ENCODE data around the gene TXNRD1.
"Not testable (repeated sequence)": the region's sequence is repeated elsewhere in the genome, so short reads cannot be mapped to it uniquely, and the experiment has no call there.

TXNRD1 gene

DNA sequence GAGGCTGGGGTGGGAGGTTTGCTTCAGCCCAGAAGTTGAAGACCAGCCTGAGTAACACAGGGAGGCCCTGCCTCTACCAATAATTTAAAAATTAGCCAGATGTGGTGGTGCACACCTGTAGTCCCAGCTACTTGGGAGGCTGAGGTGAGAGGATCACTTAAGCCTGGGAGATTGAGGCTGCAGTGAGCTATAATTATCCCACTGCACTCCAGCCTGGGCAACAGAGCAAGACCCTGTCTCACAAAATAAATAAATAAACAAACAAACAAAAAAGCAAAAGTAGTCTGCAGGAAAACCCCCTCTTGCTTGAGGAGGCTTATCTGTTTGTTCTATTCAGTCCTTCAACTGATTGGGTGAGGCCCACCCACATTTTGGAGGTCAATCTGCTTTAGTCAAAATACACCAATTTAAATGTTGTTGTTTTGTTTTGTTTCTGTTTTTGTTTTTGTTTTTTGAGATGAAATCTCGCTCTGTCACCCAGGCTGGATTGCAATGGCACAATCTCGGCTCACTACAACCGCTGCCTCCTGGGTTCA, 24.9 kb upstream of the TXNRD1 start:
- DNase-seq (ENCODE audit: low read depth in 3 of 3) = no peak

DNA sequence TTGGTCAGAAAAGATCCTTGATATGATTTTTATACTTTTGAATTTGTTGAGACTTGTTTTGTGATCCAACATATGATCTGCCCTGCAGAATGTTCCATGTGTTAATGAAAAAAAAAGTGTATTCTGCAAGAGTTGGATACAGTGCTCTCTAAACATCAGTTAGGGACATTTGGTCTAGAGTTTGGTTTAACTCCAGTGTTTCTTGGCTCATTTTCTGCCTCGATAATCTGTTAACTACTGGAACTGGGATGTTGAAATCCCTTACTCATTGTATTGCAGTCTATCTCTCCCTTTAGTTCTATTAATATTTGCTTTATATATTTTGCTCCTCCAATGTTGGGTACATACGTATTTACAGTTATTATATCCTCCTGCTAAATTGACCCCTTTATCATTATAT, 18.3 kb upstream of the TXNRD1 start:
- DNase-seq (ENCODE audit: low read depth in 3 of 3) = no peak

DNA sequence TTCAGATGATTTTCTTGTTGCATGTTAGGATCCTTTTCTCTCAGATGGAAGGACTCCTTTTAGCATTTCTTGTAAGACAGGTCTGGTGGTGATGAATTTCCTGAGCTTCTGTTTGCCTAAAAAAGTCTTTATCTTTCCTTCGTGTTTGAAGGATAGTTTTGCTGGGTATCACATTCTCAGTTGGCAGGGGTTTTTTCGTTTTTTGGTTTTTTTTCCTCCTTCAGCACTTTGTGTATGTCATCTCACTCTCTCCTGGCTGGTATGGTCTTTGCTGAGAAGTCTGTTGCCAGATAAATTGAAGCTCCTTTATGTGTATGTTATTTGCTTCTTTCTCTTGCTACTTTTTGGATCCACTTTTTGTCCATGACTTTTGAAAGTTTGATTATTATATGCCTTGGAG, 15.6 kb upstream of the TXNRD1 start:
- DNase-seq (ENCODE audit: low read depth in 3 of 3) = no peak

DNA sequence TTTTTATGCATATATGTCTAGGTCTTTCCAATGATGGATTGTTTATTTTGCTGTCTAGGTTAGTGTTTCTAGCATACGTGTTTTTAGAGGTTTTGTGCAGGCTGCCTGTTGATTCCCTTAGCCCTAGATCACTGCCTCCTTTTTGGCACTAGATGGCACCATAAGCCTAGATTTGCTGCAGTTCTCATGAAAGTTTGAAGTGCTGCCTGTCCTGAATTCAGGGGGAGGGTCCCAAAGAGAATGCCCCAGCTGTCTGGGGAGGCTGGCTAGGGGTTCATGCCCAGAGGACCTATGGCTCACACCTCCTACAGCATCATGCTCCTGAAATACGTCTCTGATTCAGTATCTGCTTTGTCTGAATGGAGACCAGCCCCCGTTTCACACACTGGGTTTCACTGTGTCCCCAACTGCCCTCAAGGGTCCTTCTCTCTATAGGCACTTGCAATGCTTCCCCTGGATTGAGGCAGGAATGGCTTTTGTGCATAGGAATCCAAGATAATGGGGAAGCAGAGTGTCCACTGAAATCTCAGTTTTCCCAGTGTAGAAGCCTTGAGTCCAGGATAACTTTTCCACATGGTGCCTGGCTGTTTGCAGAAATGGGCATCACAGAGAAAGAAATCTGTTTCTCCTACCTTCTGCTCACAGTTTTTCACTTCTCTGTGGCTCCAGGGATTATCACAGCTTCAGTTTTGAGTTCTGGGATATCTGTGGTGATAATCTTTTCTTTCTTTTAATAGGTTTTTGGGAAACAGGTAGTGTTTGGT, 14.2 kb upstream of the TXNRD1 start:
- peak in 2 of 3 experiments; percentile 13 to 17 for DNase-seq (ENCODE audit: low read depth in 3 of 3)

DNA sequence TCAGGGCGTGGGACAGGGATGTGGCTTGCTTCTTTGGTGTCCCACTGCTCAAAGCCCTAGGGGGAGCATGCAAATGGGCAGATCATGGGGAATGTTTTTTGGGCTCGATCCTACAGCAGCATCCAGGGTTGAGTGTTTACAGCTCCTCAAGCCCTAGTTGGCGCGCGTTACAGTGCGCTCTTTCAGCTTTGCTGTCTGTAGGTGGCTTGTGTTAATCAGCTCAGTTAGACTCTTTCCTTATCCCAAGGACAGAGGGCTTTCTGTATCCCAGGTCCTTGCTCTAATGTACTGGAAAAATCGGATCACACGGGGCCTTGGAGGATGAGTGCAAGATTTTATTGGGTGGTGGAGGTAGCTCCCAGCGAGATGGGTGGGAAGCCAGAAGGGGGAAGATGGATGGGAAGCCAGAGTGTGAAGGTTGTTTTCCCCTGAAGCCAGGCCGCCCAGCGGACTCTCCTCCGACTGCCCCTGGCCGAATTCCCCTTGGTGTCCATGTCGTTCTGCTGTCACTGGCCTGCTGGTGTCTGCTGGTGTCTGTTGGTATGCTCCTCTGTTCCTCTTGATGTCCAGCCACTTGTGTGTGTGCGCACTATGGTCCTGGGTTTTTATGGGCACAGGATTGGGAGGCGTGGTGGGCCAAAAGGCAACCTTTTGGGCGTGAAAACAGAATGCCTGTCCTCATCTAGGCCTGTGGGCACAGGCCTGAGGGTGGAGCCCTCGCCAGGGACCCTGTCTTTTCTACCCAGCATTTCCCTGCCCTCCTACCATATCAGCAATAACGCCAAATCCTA, 10.7 kb upstream of the TXNRD1 start:
- no peak for DNase-seq (ENCODE audit: low read depth in 3 of 3)

DNA sequence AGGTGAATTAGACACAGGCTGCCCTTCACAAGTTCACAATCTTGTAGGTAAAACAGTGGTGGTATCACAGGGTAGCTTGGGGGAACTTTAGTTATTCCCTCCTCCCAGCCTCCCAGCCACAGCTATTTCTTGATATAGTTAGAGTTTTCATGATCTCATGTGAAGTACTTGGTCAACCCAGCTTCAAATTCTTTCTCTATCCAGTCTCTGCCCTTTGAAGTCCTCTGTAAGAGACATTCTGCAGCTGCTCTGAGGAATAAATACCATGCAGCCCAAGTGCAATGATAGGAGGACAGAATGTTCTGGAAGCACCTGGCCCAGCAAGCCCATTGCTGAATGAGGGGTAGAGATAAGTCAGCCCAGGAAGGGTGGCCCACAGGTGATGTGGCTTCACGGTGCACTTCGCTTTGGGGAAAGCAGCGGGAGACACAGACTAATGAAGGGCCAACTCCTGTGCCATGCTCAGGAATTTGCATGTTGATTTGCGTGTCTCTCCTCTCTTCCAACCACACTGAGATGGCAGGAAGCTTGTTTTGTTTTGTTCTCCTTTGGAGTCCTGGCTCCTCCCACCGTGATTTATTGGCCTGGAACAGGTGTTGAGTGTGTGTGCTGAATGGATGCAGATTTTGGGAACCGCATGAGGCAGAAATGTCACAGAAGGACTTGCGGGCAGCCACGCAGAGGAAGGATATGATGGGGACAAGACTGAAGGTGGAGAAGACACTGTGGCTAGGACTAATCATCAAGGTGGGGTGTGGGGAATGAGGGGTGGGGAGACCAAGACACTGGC, 8.0 kb upstream of the TXNRD1 start:
- no peak for DNase-seq (ENCODE audit: low read depth in 3 of 3)

DNA sequence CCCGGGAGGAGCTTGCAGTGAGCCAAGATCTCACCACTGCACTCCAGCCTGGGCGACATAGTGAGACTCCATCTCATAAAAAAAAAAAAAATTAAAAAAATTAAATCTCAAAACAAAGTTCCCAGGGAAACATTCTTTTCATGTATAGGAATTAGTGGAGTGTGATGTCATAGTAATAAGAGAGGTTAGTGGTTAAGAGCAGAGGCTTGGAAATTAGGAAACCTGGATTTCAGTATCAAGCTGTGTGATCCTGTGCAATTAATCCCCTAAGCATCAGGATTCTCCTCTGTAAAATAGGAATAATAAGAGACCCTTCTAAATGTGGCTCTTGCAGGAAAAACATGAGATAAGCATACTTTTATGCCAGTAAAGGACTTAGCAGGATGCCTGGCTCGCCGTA, 3.1 kb upstream of the TXNRD1 start:
- DNase-seq (ENCODE audit: low read depth in 3 of 3) = no peak

DNA sequence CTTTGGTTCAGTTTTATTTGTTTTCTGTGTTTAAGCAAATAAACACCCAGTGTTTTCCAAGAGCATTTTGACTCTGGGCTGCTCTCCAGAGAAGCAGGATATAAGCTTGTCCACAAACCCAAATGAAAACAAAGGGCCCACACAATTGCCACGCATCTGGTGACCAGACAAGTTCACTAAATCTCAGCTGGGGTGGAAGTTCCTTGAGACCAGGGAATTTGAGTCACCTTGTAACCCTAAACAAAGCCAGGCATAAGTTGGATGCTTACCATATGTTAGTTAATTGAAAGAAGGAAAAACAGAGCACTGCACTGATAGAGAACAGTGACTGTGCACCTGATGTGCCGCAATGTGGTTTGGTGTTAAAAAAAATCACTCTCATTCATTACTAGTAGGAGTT, 1.6 kb upstream of the TXNRD1 start:
- no peak for DNase-seq (ENCODE audit: low read depth in 3 of 3)

DNA sequence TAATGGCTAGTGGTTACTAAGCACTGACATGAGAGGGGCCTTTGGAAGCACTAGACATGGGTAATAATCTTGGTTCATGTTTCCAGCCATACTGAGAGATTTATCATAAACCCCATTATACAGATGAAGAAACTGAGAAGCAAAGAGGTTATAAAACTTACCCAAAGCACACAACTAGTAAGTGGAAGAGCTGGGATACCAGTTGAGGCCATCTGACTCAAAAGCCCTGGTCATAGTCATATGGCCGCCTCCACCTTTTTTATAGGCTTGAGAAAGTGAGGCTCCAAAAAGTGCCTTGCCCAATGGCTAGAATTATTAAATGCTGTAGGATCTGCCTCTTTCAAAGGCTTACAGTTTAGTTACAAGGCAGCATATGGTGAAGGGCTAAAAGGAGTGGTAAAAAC, 944 bp downstream of the TXNRD1 start:
- no peak for DNase-seq (ENCODE audit: low read depth in 3 of 3)

DNA sequence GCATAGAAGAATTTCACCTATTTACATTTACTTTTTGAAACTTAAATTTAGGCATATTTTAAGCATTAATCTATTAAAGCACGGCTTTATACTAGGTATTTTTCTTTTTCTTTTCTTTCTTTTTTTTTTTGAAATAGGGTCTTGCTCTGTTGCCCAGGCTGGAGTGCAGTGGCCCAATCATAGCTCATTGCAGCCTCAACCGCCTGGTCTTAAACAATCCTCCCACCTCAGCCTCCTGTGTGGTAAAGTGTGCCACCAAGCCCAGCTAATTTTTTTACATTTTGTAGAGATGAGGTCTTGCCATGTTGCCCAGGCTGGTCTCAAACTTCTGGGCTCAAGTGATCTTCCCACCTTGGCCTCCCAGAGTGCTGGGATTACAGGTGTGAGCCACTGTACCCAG, 2.9 kb downstream of the TXNRD1 start:
- DNase-seq (ENCODE audit: low read depth in 3 of 3) = not testable (repeated sequence)

DNA sequence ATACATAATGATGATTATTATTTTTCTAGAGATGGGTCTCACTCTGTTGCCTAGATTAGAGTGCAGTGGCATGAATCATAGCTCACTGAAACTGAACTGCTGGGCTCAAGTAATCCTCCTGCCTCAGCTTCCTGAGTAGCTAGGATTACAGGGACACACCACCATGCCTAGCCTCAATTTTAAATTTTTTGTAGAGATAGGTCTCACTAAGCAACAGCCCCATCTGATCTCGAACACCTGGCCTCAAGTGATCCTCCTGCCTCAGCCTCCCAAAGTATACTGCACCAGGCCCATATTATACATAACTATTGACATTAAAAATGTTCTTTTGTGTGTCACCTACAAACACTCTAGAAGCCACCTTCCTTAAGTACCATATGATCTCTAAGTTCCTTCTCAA, 3.4 kb downstream of the TXNRD1 start:
- DNase-seq (ENCODE audit: low read depth in 3 of 3) = no peak

DNA sequence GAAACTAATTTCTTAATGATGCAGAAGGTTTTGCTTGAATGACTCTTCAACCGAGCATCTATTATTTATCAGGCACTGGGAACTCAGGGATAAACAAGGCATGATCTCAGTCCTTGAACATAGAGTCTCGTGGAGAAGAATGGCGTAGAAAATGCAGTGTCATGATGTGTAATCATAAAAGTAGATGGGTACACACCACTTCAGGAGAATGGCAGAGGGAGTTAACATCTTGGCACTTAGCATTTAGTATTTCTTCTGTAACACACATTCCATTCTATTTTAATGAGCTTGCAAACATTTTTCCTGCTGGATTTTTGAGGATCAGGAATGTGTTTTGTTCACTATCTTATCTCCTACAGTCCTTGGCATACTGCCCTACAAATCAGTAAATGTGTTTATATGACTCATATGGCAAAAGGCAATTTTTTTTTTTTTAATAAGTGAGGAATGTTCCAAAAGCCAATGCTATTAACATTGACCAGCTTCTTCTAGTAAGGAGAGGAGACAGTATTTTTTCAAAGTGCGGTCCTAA, 3.8 kb downstream of the TXNRD1 start:
- DNase-seq (ENCODE audit: low read depth in 3 of 3) = no peak

DNA sequence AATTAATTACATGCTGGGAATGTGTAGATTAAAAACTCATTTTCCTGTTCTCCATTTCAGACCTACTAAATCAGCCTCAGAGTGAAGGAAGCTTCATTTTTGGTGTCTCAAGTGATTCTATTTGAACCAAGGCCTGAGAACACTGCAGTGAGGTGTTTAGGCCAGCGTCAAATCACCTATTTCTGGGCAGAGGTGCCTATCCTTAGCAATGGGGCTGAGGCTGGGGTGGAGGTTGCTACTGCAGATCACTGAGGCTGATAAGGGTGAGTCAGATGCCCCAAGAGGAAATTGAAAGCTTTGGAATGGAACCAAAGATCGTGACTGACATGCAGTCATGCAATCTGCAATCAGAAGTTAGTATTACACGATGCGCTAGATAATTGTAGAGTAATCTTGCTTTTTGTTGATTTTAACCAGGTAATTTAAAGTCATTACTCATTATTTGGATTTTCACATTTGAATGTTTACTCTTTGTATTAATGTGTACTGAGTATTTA, 4.4 kb downstream of the TXNRD1 start:
- DNase-seq (ENCODE audit: low read depth in 3 of 3) = peak; percentile 25 to 51 (median 32)

DNA sequence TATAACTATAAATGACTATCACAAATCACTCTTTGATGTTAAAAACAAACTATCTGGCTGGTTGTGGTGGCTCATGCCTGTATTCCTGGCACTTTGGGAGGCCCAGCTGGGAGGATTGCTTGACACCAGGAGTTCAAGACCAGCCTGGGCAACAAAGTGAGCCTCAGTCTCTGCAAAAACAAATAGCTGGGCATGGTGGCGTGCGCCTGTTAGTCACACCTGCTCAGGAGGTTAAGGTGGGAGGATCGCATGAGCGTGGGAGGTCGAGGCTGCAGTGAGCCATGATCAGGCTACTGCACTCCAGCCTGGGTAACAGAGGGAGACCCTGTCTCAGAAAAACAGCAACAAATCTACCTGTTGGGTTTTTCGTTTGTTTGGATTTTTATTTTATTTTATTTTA, 5.4 kb downstream of the TXNRD1 start:
- peak in 1 of 3 experiments; percentile 19 for DNase-seq (ENCODE audit: low read depth in 3 of 3)

DNA sequence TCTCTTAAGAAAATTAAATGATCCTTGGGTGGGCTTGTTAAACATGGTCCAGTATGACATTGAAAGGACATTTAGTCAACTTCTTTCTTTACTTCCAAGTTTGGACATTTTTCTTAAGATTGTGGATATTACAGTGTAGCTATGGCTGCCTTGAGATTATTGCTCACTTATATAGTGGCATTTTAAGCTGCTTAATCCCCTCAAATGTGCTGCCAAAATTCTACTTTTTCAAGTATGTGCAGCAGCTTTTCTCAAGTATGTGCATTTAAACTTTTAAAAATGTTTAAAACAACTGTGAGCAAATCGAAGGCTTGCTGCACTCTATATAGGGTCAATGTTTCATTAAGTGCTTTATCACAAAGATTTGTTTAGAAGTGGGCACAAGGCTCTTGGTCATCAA, 7.4 kb downstream of the TXNRD1 start:
- no peak for DNase-seq (ENCODE audit: low read depth in 3 of 3)

DNA sequence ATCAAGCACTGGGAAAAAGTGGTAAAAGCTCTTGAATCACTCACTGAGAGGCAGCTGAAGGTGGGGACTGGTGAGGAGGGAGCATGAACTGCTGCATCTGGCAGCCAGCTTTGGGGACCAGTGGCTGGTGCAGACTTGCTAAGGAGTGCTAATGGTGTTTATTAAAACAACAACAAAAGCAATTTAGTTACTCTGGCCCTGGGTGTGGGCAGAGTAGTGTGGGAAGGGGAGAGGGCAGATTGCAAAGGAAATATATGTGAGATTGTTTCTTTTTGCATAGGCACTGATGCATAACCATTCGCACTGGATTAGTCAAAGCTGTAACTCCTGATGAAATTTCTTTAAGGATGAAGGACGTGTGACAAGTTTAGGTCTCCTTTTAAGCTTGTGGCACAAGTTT, 8.1 kb downstream of the TXNRD1 start:
- DNase-seq (ENCODE audit: low read depth in 3 of 3) = no peak

DNA sequence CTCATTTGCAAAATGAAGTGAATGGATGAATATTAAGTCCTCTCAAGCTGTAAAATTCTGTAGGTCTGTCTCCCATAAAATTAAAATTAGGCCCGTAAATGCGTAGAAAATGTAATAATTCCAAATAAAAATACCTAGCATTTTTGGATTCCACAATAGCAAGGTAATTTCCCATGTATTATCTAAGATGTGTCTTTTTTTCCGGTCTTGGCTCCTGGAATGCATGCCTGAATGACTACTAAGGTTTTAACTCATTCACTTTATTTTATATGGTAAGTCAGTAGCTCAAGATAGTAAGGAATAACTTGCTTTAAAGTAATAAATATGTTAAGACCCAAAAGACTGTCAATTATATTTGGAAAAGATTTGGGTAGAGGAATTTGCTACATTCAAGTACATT, 11.1 kb downstream of the TXNRD1 start:
- no peak for DNase-seq (ENCODE audit: low read depth in 3 of 3)

DNA sequence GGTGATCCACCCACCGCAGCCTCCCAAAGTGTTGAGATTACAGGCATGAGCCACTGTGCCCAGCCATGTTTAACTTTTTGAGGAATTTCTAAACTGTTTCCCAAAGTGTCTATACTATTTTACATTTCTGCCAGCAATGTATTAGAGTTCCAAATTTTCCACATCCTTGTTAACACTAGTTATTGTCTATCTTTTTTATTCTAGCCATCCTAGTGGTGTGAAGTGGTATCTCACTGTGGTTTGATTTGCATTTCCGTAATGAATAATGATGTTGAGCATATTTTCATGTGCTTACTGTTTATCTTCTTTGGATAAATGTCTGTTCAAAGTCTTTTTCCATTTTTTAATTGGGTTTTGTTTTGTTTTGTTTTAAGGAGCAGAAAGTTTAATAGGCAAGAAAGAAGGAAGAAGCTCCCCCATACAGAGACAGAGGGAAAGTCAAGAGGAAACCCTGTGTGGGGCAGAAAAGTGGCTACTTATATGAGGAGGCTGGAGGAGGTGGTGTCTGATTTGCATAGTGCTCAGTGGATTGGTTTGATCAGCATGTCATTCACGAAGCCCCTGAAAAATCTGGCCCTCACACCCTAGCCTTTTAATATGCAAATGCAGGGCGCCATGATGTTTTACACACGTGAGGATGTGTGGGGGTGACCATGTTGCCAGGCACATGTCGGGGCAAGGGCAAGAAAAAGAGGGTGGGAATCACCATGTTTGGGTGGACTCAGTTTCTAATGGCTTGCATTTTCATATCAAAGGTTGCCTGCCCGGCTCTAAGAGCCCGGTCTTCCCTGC, 14.9 kb downstream of the TXNRD1 start:
- no peak for DNase-seq (ENCODE audit: low read depth in 3 of 3)

DNA sequence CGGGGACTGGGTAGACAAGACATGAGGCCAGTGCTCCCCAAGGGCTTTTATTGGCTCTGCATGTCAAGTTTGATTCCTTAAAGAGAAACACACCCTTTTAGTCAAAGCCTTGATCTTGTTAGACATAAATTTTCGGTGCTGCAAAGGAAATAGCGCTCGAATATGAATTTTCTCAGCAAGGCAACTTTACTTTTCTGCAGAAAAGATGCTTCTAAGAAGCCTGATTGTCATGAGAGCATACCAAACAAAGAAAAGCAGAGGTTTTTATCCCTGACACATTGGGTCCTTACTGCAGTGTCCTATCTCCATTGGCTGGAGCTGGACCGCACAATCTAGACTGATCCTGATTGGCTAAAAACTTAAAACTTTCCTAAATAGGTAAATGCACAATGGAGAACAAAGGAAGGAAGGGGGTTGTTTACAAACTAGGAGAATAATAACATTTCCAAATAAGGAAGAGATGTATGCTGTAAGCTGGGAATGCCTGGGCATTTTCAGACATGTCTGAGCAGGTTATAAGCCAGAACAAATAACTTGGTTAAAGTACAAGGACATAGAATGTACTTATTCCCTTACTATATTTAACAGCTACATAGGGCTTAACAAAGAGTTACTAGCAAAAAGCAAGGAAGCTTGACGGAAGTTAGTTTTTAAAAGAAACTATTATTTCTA, 17.2 kb downstream of the TXNRD1 start:
- no peak for DNase-seq (ENCODE audit: low read depth in 3 of 3)

DNA sequence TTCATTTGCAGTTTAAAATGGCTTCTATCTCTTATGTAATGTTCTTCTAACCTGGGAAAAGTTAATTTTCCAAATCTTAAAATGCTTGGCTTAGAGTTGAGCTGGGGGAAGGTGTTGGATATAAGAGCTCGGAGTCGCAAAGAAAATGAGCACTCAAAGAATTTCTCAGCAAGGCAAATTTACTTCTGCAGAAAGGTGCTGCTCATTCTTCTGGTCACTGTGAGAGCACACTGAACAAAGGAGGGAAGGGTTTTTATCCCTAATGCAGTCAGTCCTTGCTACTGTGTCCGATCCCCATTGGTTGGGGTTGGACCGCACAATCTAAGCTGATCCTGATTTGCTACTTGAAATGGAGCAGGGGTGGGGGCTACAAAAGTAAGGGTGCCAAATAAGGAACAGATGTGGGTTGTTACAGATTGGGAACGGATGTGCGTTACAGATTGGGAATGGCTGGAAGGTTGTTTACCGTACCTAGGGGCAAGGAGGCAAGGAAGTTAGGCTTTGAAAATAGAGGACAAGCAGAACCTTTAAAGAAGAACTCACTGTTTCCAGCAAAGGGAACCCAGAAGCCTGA, 19.4 kb downstream of the TXNRD1 start:
- DNase-seq (ENCODE audit: low read depth in 3 of 3) = no peak
